CD14-positive monocyte (primary cell): ENCODE measurements around the gene MCU. TPM values are rescaled to one million over a fixed set of nuclear protein-coding genes. Genes with fewer than 3 reads are reported as not detected.

Source experiments
- DNase-seq, 3 donors: peaks; one replicate each; pipeline ENCODE4 v3.0.0-alpha.2; 2011 to 2022
- H2AFZ ChIP-seq: 2 replicates; pipeline ENCODE4 v1.6.0; 2012; ENCODE audit warnings: mild to moderate bottlenecking, low read depth, low read length, inconsistent platforms; ENCODE audit not compliant: insufficient read depth, poor library complexity, severe bottlenecking
- H3K27ac ChIP-seq, 2 donors: 1 replicate in 1 of 2; 2 replicates in 1 of 2; pipeline ENCODE4 v1.5.1; 2012 to 2013; ENCODE audit warnings: low read length in 2 of 2, control low read depth in 1 of 2, inconsistent platforms in 1 of 2, low read depth in 1 of 2, mild to moderate bottlenecking in 1 of 2
- H3K27me3 ChIP-seq, 2 donors: one replicate each; pipeline versions ENCODE4 v1.6.0 to v1.6.1; 2011 to 2013; ENCODE audit warnings: low read length in 2 of 2; ENCODE audit not compliant: control insufficient read depth in 2 of 2, insufficient read depth in 2 of 2
- H3K36me3 ChIP-seq, 2 donors: replicated peaks in 1 of 2; 1 replicate in 1 of 2; 2 replicates in 1 of 2; pipeline versions ENCODE4 v1.5.1 to v1.6.1; 2012 to 2013; ENCODE audit warnings: low read length in 2 of 2, control low read depth in 1 of 2, inconsistent platforms in 1 of 2, mild to moderate bottlenecking in 1 of 2; ENCODE audit not compliant: insufficient read depth in 2 of 2, control insufficient read depth in 1 of 2
- H3K4me1 ChIP-seq, 2 donors: 1 replicate in 1 of 2; 2 replicates in 1 of 2; pipeline versions ENCODE4 v1.5.1 to v1.6.1; 2012 to 2013; ENCODE audit warnings: low read length in 2 of 2, control low read depth in 1 of 2, inconsistent platforms in 1 of 2, mild to moderate bottlenecking in 1 of 2, moderate library complexity in 1 of 2; ENCODE audit not compliant: insufficient read depth in 2 of 2, control insufficient read depth in 1 of 2
- H3K4me2 ChIP-seq: replicated peaks from 2 replicates; pipeline ENCODE3; 2012; ENCODE audit warnings: low read length, moderate library complexity, mild to moderate bottlenecking; ENCODE audit not compliant: poor library complexity, severe bottlenecking; ENCODE audit errors: extremely low read depth
- H3K4me3 ChIP-seq, 3 experiments: fragments of 200-600 bp in 1 of 3; sonication (generic) in 1 of 3; replicated peaks in 1 of 3; 1 replicate in 2 of 3; 2 replicates in 1 of 3; pipeline ENCODE4 v1.5.1; 2011 to 2013; ENCODE audit warnings: low read length in 3 of 3, mild to moderate bottlenecking in 3 of 3, control low read depth in 2 of 3, low read depth in 2 of 3, inconsistent platforms in 1 of 3, moderate library complexity in 1 of 3
- H3K79me2 ChIP-seq: 2 replicates; pipeline ENCODE4 v1.6.0; 2012; ENCODE audit warnings: mild to moderate bottlenecking, control low read depth, inconsistent platforms, low read length, moderate library complexity; ENCODE audit not compliant: insufficient read depth
- H3K9ac ChIP-seq: 2 replicates; pipeline ENCODE4 v1.6.0; 2017; ENCODE audit warnings: low read length, mild to moderate bottlenecking; ENCODE audit not compliant: insufficient read depth, poor library complexity, severe bottlenecking
- H3K9me3 ChIP-seq, 2 donors: replicated peaks in 1 of 2; 1 replicate in 1 of 2; 2 replicates in 1 of 2; pipeline versions ENCODE4 v1.5.1 to v1.6.1; 2012 to 2013; ENCODE audit warnings: low read length in 2 of 2, control low read depth in 1 of 2; ENCODE audit not compliant: control insufficient read depth in 1 of 2, insufficient read depth in 1 of 2
- H4K20me1 ChIP-seq: 2 replicates; pipeline ENCODE4 v1.6.0; 2012; ENCODE audit warnings: mild to moderate bottlenecking, low read length, control low read depth, moderate library complexity; ENCODE audit not compliant: insufficient read depth
- H3K27ac Mint-ChIP-seq, 7 donors: one replicate each; pipeline ENCODE4 v1.8.0; 2020; ENCODE audit warnings: mild to moderate bottlenecking in 7 of 7, mixed read lengths in 7 of 7, moderate library complexity in 6 of 7, inconsistent platforms in 2 of 7
- H3K27me3 Mint-ChIP-seq, 3 donors: one replicate each; pipeline ENCODE4 v1.8.0; 2021 to 2022; ENCODE audit warnings: low read depth in 3 of 3, mild to moderate bottlenecking in 3 of 3, mixed read lengths in 3 of 3, moderate library complexity in 3 of 3, inconsistent platforms in 1 of 3
- H3K36me3 Mint-ChIP-seq, 2 donors: one replicate each; pipeline ENCODE4 v1.8.0; 2020; ENCODE audit warnings: mixed read lengths in 2 of 2, inconsistent platforms in 1 of 2, mild to moderate bottlenecking in 1 of 2
- H3K4me1 Mint-ChIP-seq: one replicate; pipeline ENCODE4 v1.8.0; 2020; ENCODE audit warnings: mild to moderate bottlenecking, mixed read lengths
- H3K4me3 Mint-ChIP-seq, 2 donors: one replicate each; pipeline ENCODE4 v1.8.0; 2020; ENCODE audit warnings: mild to moderate bottlenecking in 2 of 2, mixed read lengths in 2 of 2, moderate library complexity in 1 of 2
- H3K9me3 Mint-ChIP-seq, 7 donors: one replicate each; pipeline ENCODE4 v1.8.0; 2020 to 2022; ENCODE audit warnings: mixed read lengths in 7 of 7, mild to moderate bottlenecking in 6 of 7, moderate library complexity in 6 of 7, inconsistent platforms in 2 of 7
- WGBS: methylation state at CpG from one replicate; pipeline ENCODE4 v1.1.5; 2013; ENCODE audit warnings: missing lambda C conversion rate; ENCODE audit not compliant: insufficient coverage; 5-methylcytosine and 5-hydroxymethylcytosine counted together
- intact Hi-C, 2 donors: fragments of 100-400 bp; cut with micrococcal nuclease; formaldehyde crosslinking; loops; one replicate each; pipeline versions ENCODE4 v1.15.0 to v1.15.1; 2023
- polyA plus RNA-seq, 3 donors: library from polyadenylated mRNA; depleted of rRNA in 1 of 3; unstranded in 2 of 3; stranded (reverse) in 1 of 3; fragments of 300-500 nt in 2 of 3; fragments of >200 nt in 1 of 3; fragmentation: Illumina TruSeq in 2 of 3; gene quantifications; 1 replicate in 2 of 3; 2 replicates in 1 of 3; pipeline ENCODE4 v1.2.3, GENCODE V29; 2012 to 2021
- TF ChIP-seq, protein P1 (sequence below): fragments of 200-600 bp; IDR thresholded peaks from one replicate; pipeline ENCODE4 v1.8.0; 2022; ENCODE audit warnings: antibody characterized with exemption, mild to moderate bottlenecking

MCU gene
- polyA plus RNA-seq, 3 donors, result 11.7 to 23.1 (median 16.5) TPM

DNA sequence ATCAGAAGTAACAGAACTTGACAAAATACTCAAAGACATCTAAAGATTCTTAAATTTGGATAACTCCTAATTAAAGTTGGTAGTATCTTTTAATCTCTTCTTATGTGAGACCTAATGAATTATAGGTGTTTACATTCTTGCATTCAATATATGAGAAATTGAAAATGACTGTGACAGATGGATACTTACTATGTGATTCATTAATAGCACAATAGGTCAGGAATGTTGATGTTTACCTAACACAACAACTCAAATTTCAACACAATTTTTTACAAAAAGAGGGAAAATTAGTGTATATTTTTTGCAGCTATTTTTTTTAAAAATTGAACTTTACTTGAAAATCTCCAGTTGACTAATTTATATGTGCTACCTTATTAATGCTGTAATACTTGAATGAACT lies 31.7 kb upstream of the MCU start:
- H3K9me3 ChIP-seq, result no peaks in the 10 kb centered on the region
- TF ChIP-seq, protein P1, sequence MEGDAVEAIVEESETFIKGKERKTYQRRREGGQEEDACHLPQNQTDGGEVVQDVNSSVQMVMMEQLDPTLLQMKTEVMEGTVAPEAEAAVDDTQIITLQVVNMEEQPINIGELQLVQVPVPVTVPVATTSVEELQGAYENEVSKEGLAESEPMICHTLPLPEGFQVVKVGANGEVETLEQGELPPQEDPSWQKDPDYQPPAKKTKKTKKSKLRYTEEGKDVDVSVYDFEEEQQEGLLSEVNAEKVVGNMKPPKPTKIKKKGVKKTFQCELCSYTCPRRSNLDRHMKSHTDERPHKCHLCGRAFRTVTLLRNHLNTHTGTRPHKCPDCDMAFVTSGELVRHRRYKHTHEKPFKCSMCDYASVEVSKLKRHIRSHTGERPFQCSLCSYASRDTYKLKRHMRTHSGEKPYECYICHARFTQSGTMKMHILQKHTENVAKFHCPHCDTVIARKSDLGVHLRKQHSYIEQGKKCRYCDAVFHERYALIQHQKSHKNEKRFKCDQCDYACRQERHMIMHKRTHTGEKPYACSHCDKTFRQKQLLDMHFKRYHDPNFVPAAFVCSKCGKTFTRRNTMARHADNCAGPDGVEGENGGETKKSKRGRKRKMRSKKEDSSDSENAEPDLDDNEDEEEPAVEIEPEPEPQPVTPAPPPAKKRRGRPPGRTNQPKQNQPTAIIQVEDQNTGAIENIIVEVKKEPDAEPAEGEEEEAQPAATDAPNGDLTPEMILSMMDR, result no peak
- no peak overlapping the region for H3K4me3 ChIP-seq
- no peaks in the 10 kb centered on the region for H3K79me2 ChIP-seq
- Mint-ChIP-seq H3K27ac (no peak overlapping the region), H3K9me3 (no peaks in the 10 kb centered on the region), H3K4me1 (no peaks in the 10 kb centered on the region), H3K27me3 (no peaks in the 10 kb centered on the region), H3K36me3 (no peaks in the 10 kb centered on the region), H3K4me3 (no peak overlapping the region)
- no peak overlapping the region for H2AFZ ChIP-seq
- H3K27me3 ChIP-seq, result no peaks in the 10 kb centered on the region
- H3K4me1 ChIP-seq, result no peaks in the 10 kb centered on the region
- no peaks in the 10 kb centered on the region for H4K20me1 ChIP-seq
- no peak for DNase-seq
- no peak overlapping the region for H3K27ac ChIP-seq
- no peaks in the 10 kb centered on the region for H3K36me3 ChIP-seq
- H3K4me2 ChIP-seq, result no peak overlapping the region
- no peak overlapping the region for H3K9ac ChIP-seq
- intact Hi-C loops, result no loop called here

DNA sequence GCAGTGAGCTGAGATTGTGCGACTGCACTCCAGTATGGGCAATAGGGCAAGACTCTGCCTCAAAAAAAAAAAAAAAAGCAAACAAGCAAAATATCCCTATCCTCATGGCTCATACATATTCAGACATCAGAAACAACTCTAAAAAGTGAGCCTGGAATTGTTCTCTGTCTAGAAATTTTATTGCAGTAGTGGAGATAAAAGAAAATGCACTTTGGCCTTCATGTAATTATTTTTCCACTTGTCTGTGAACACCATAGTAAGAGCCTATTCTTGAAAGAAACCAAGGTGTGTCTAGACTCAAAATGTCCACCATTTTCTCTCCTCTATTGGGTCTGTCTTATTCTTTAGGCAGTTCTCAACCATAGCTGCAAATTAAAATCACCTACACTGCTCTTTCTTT lies 30.5 kb upstream of the MCU start:
- Histone ChIP-seq H3K27ac (no peak overlapping the region), H3K27me3 (no peaks in the 10 kb centered on the region), H3K4me1 (no peaks in the 10 kb centered on the region), H4K20me1 (no peaks in the 10 kb centered on the region), H3K4me3 (no peak overlapping the region), H3K9me3 (no peaks in the 10 kb centered on the region), H3K36me3 (no peaks in the 10 kb centered on the region), H3K79me2 (no peaks in the 10 kb centered on the region), H3K4me2 (no peak overlapping the region), H2AFZ (no peak overlapping the region), H3K9ac (no peak overlapping the region)
- Mint-ChIP-seq H3K4me3 (no peak overlapping the region), H3K36me3 (no peaks in the 10 kb centered on the region), H3K27me3 (no peaks in the 10 kb centered on the region), H3K9me3 (no peaks in the 10 kb centered on the region), H3K4me1 (peaks cover 3% of the 10 kb centered on the region), H3K27ac (no peak overlapping the region)
- TF ChIP-seq, protein P1, result no peak
- no peak for DNase-seq
- intact Hi-C loops, result no loop called here
- WGBS, result no CpG with 5 or more reads among the region's 1 CpG
